CD4-positive, alpha-beta T cell treated with Interferon alpha-2 for 1 hour (primary cell): ENCODE measurements around the gene AREG.
"Not testable (repeated sequence)": the region's sequence is repeated elsewhere in the genome, so short reads cannot be mapped to it uniquely, and the experiment has no call there.

Experiments used
- DNase-seq, 2 donors: peaks; one replicate each; pipeline ENCODE4 v3.0.0-alpha.2; 2020 to 2022

Gene AREG

GRCh38 chr4:74444891-74445642 is at the start of gene AREG:
Gene AREG, plus strand, starts transcription at chr4:74445136. Its CDS starts 210 bp downstream, at chr4:74445346.
- peak; percentile 94 to 96 for DNase-seq

GRCh38 chr4:74395633-74396032 is 49.3 kb upstream of the AREG start:
- no peak for DNase-seq

GRCh38 chr4:74397748-74398426 is 47.0 kb upstream of the AREG start:
- DNase-seq, result peak in 1 of 2 donors; percentile 47

GRCh38 chr4:74398894-74399589 is 45.9 kb upstream of the AREG start:
- not testable (repeated sequence) for DNase-seq

- DNase-seq, result no peak
Observed at GRCh38 chr4:74400395-74400794, 44.5 kb upstream of the AREG start.

- DNase-seq, result no peak
Observed at GRCh38 chr4:74402692-74403456, 42.1 kb upstream of the AREG start.

- DNase-seq, result no peak
Observed at GRCh38 chr4:74407891-74408290, 37.0 kb upstream of the AREG start.

GRCh38 chr4:74408639-74409038 is 36.3 kb upstream of the AREG start:
- no peak for DNase-seq

- DNase-seq, result no peak
Observed at GRCh38 chr4:74410272-74410671, 34.7 kb upstream of the AREG start.

- DNase-seq, result no peak
Observed at GRCh38 chr4:74412225-74412624, 32.7 kb upstream of the AREG start.

GRCh38 chr4:74413265-74413664 is 31.7 kb upstream of the AREG start:
- DNase-seq, result no peak

- DNase-seq, result no peak
Observed at GRCh38 chr4:74414149-74414809, 30.7 kb upstream of the AREG start.

- no peak for DNase-seq
Observed at GRCh38 chr4:74415602-74416300, 29.2 kb upstream of the AREG start.

- no peak for DNase-seq
Observed at GRCh38 chr4:74418063-74418670, 26.8 kb upstream of the AREG start.

GRCh38 chr4:74420863-74421262 is 24.1 kb upstream of the AREG start:
- no peak for DNase-seq

- no peak for DNase-seq
Observed at GRCh38 chr4:74423104-74423503, 21.8 kb upstream of the AREG start.

GRCh38 chr4:74424111-74424510 is 20.8 kb upstream of the AREG start:
- no peak for DNase-seq

- DNase-seq, result no peak
Observed at GRCh38 chr4:74426101-74426500, 18.8 kb upstream of the AREG start.

GRCh38 chr4:74428276-74428675 is 16.7 kb upstream of the AREG start:
- no peak for DNase-seq

- DNase-seq, result no peak
Observed at GRCh38 chr4:74431113-74431826, 13.7 kb upstream of the AREG start.

- no peak for DNase-seq
Observed at GRCh38 chr4:74433043-74433442, 11.9 kb upstream of the AREG start.
